Testis (tissue), 3 donors: ENCODE data around the gene GRAMD1B. TPM values are rescaled to one million over a fixed set of nuclear protein-coding genes. Genes with fewer than 3 reads are reported as not detected.

ENCODE experiments used
- DNase-seq: peaks from one replicate; pipeline ENCODE4 v3.0.0-alpha.2; 2019
- H3K27ac ChIP-seq, 2 donors: fragments of 200-600 bp; sonication (generic); one replicate each; pipeline ENCODE4 v1.5.1; 2019
- H3K27me3 ChIP-seq: fragments of 200-600 bp; sonication (generic); one replicate; pipeline ENCODE4 v1.5.1; 2019
- H3K36me3 ChIP-seq: fragments of 200-600 bp; sonication (generic); one replicate; pipeline ENCODE4 v1.5.1; 2017; ENCODE audit warnings: low read depth; ENCODE audit errors: missing control alignments
- H3K4me1 ChIP-seq: fragments of 200-600 bp; sonication (generic); one replicate; pipeline ENCODE4 v1.5.1; 2019
- H3K4me3 ChIP-seq, 2 donors: fragments of 200-600 bp; sonication (generic); one replicate each; pipeline ENCODE4 v1.5.1; 2017 to 2019
- H3K9me3 ChIP-seq: fragments of 200-600 bp; sonication (generic); one replicate; pipeline ENCODE4 v1.5.1; 2017
- CTCF ChIP-seq, 3 experiments: fragments of 450-650 bp in 2 of 3; fragments of 200-600 bp in 1 of 3; sonication (generic) in 1 of 3; IDR thresholded peaks; one replicate each; pipeline ENCODE4 v1.5.1; 2016 to 2019; ENCODE audit warnings: antibody characterized with exemption in 3 of 3, mild to moderate bottlenecking in 2 of 3, moderate library complexity in 1 of 3
- POLR2A ChIP-seq: fragments of 450-650 bp; IDR thresholded peaks from one replicate; pipeline ENCODE4 v1.6.1; 2017; ENCODE audit warnings: antibody characterized with exemption, mild to moderate bottlenecking, moderate library complexity
- WGBS, 2 donors: methylation state at CpG; one replicate each; pipeline ENCODE4 v1.1.5; 2018; 5-methylcytosine and 5-hydroxymethylcytosine counted together
- intact Hi-C: fragments of 100-400 bp; cut with DNase I; formaldehyde crosslinking; loops from one replicate; pipeline ENCODE4 v1.15.1; 2023; ENCODE audit warnings: low total_unique reads
- polyA plus RNA-seq: library from polyadenylated mRNA; stranded (reverse); fragments of 350-450 nt; fragmentation: Illumina TruSeq; extraction: RNeasy Lipid Tissue Mini Kit (QIAGEN cat#74804); gene quantifications from one replicate; pipeline ENCODE4 v1.2.3, GENCODE V29; 2014; ENCODE audit warnings: low read depth, low replicate concordance; ENCODE audit not compliant: insufficient read depth
- total RNA-seq, 2 donors: library from RNA; depleted of rRNA; stranded (reverse); fragments of >200 nt; gene quantifications; one replicate each; pipeline ENCODE4 v1.2.3, GENCODE V29; 2016

The GRAMD1B gene
- total and polyA plus RNA-seq, 3 donors from 2014 or later = 48.1 to 78.9 (median 48.9) TPM

- 86 to 90% methylated on average over 5 of the region's 5 CpGs for WGBS, 2 donors
- H3K27ac ChIP-seq = no peak overlapping the region
Observed at GRCh38 chr11:123504401-123504800, 74.3 kb downstream of the GRAMD1B start.

GRCh38 chr11:123505546-123506299 is 75.7 kb downstream of the GRAMD1B start:
- no peak for DNase-seq
- Histone ChIP-seq H3K4me3 (no peak overlapping the region), H3K27me3 (no peaks in the 10 kb centered on the region), H3K4me1 (no peaks in the 10 kb centered on the region), H3K36me3 (no peaks in the 10 kb centered on the region), H3K9me3 (no peaks in the 10 kb centered on the region), H3K27ac (no peak overlapping the region)
- 74 to 78% methylated on average over 6 of the region's 6 CpGs for WGBS, 2 donors
- intact Hi-C loops = no loop called here
- TF ChIP-seq POLR2A (no peak), CTCF (IDR thresholded peaks at IDR 0.05) (no peak)

More at GRCh38 chr11:123504401-123504800, 74.3 kb downstream of the GRAMD1B start:
- H3K4me1 ChIP-seq = no peaks in the 10 kb centered on the region
- no peaks in the 10 kb centered on the region for H3K36me3 ChIP-seq
- no peak for DNase-seq
- no peak overlapping the region for H3K4me3 ChIP-seq
- H3K9me3 ChIP-seq = no peaks in the 10 kb centered on the region
- intact Hi-C loops = no loop called here
- TF ChIP-seq CTCF (IDR thresholded peaks at IDR 0.05) (no peak), POLR2A (no peak)
- no peaks in the 10 kb centered on the region for H3K27me3 ChIP-seq

- Histone ChIP-seq H3K27me3 (no peaks in the 10 kb centered on the region), H3K36me3 (no peaks in the 10 kb centered on the region), H3K27ac (no peak overlapping the region), H3K4me3 (no peak overlapping the region), H3K4me1 (no peaks in the 10 kb centered on the region), H3K9me3 (no peaks in the 10 kb centered on the region)
- DNase-seq = no peak
- 79 to 93% methylated on average over 1 of the region's 1 CpG for WGBS, 2 donors
- TF ChIP-seq CTCF (IDR thresholded peaks at IDR 0.05) (no peak), POLR2A (no peak)
- intact Hi-C loops = no loop called here
Observed at GRCh38 chr11:123507043-123507442, 77.0 kb downstream of the GRAMD1B start.

- intact Hi-C loops = loop anchor here (5.0 kb wide), 1 partner anchor 67 kb away; no protein-coding TSS in a partner anchor
Observed at GRCh38 chr11:123509737-123510578, 79.9 kb downstream of the GRAMD1B start.

More at GRCh38 chr11:123509737-123510578, 79.9 kb downstream of the GRAMD1B start:
- no peak overlapping the region for H3K27ac ChIP-seq
- no peak for DNase-seq
- no peaks in the 10 kb centered on the region for H3K9me3 ChIP-seq
- TF ChIP-seq POLR2A = no peak
- TF ChIP-seq CTCF (IDR thresholded peaks at IDR 0.05) = no peak
- no peak overlapping the region for H3K4me3 ChIP-seq
- H3K4me1 ChIP-seq = no peaks in the 10 kb centered on the region
- H3K27me3 ChIP-seq = no peaks in the 10 kb centered on the region
- H3K36me3 ChIP-seq = no peaks in the 10 kb centered on the region
- WGBS, 2 donors = 82 to 85% methylated on average over 14 to 18 of the region's 18 CpGs
